HepG2 (cell line): ENCODE results near the gene SEMA3C. TPM values are rescaled to one million over a fixed set of nuclear protein-coding genes. Genes with fewer than 3 reads are reported as not detected.

Experiments
- ATAC-seq: fragments of 200-7000 bp; cut with Tn5 transposase; 3 replicates; pipeline ENCODE4 v1.9.1; 2020; ENCODE audit warnings: mild to moderate bottlenecking, moderate library complexity
- BruUV-seq: library from RNA; stranded (reverse); fragments of 400-500 nt; replicated peaks from 2 replicates; lab custom pipeline; 2021; lab: Mats Ljungman, UMichigan
- CTCF ChIA-PET: fragments of 300-600 bp; formaldehyde crosslinking; extraction: SDS; loops from one replicate; lab custom pipeline; 2021; ENCODE audit warnings: low total read pairs, inconsistent platforms, low intra/inter-chr PET ratio; lab: Yijun Ruan, JAX
- POLR2A ChIA-PET: fragments of 350-600 bp; sonication (Branson Sonifier 250); formaldehyde crosslinking; loops from one replicate; lab custom pipeline; 2020; ENCODE audit warnings: antibody characterized with exemption, inconsistent platforms; lab: Yijun Ruan, JAX
- DNase-seq: peaks from one replicate; pipeline ENCODE4 v3.0.0-alpha.2; 2015; ENCODE audit warnings: low spot score
- FAIRE-seq: peaks from 3 replicates; lab custom pipeline; 2011; peaks lifted over from hg19 to GRCh38; lab: Jason Lieb, UNC
- H2AFZ ChIP-seq: one replicate; pipeline ENCODE4 v1.6.1; 2011; ENCODE audit warnings: low read length, inconsistent platforms
- H3K27ac ChIP-seq: fragments of 300-600 bp; 3 replicates; pipeline ENCODE4 v1.8.0; 2011; ENCODE audit warnings: mixed run types, mild to moderate bottlenecking, mixed read lengths, low read length, inconsistent platforms; ENCODE audit not compliant: insufficient read depth; ENCODE audit errors: extremely low read length
- H3K27me3 ChIP-seq, 2 experiments: fragments of 200-600 bp in 1 of 2; 2 replicates in 1 of 2; 3 replicates in 1 of 2; pipeline versions ENCODE4 v1.6.0 to v1.8.0; 2011; ENCODE audit warnings: low read length in 2 of 2, mild to moderate bottlenecking in 2 of 2, moderate library complexity in 2 of 2, inconsistent platforms in 1 of 2; ENCODE audit not compliant: insufficient read depth in 2 of 2, control insufficient read depth in 1 of 2
- H3K36me3 ChIP-seq, 2 experiments: fragments of 200-600 bp in 1 of 2; replicated peaks in 1 of 2; 2 replicates in 1 of 2; 3 replicates in 1 of 2; pipeline versions ENCODE4 v1.5.1 to v1.8.0; 2011; ENCODE audit warnings: low read length in 2 of 2, inconsistent platforms in 1 of 2; ENCODE audit not compliant: insufficient read depth in 2 of 2, control insufficient read depth in 1 of 2
- H3K4me1 ChIP-seq: 2 replicates; pipeline ENCODE4 v1.5.1; 2012; ENCODE audit warnings: low read length, inconsistent platforms; ENCODE audit not compliant: insufficient read depth
- H3K4me2 ChIP-seq: 2 replicates; pipeline ENCODE4 v1.6.0; 2011; ENCODE audit warnings: low read depth, low read length, inconsistent platforms
- H3K4me3 ChIP-seq, 3 experiments: fragments of 200-600 bp in 1 of 3; sonication (generic), shearing (Covaris generic) in 1 of 3; replicated peaks in 1 of 3; 2 replicates each; pipeline ENCODE4 v1.5.1; 2011 to 2016; ENCODE audit warnings: low read length in 3 of 3, inconsistent platforms in 2 of 3, low read depth in 2 of 3, mild to moderate bottlenecking in 2 of 3, control low read depth in 1 of 3, mixed read lengths in 1 of 3; ENCODE audit not compliant: insufficient read depth in 1 of 3
- H3K79me2 ChIP-seq: one replicate; pipeline ENCODE4 v1.6.1; 2011; ENCODE audit warnings: low read length, inconsistent platforms; ENCODE audit not compliant: insufficient read depth
- H3K9ac ChIP-seq: 2 replicates; pipeline ENCODE4 v1.6.0; 2011; ENCODE audit warnings: mild to moderate bottlenecking, low read depth, low read length, inconsistent platforms; ENCODE audit not compliant: insufficient read depth
- H3K9me3 ChIP-seq: 2 replicates; pipeline ENCODE4 v1.5.1; 2012; ENCODE audit warnings: mild to moderate bottlenecking, low read length
- H4K20me1 ChIP-seq: 2 replicates; pipeline ENCODE4 v1.6.0; 2011; ENCODE audit warnings: inconsistent platforms, mild to moderate bottlenecking, low read length, moderate library complexity; ENCODE audit not compliant: insufficient read depth
- FIP1L1 ChIP-seq: fragments of 200-400 bp; formaldehyde crosslinking; IDR thresholded peaks from 2 replicates; pipeline ENCODE4 v1.6.1; 2018; ENCODE audit warnings: low read depth, mild to moderate bottlenecking, low read length, moderate library complexity, borderline replicate concordance; ENCODE audit not compliant: insufficient read depth
- HNRNPL ChIP-seq: fragments of 200-400 bp; formaldehyde crosslinking; IDR thresholded peaks from 2 replicates; pipeline ENCODE4 v1.6.1; 2017; ENCODE audit warnings: mild to moderate bottlenecking, low read depth, low read length
- HOXA9 ChIP-seq: sonication (generic); formaldehyde crosslinking; IDR thresholded peaks from 2 replicates; pipeline ENCODE4 v1.8.1; 2022; ENCODE audit warnings: missing genetic modification reagents, mild to moderate bottlenecking, moderate library complexity, borderline replicate concordance
- KLF12 ChIP-seq: sonication (generic); formaldehyde crosslinking; IDR thresholded peaks from 2 replicates; pipeline ENCODE4 v1.4.0; 2020; ENCODE audit warnings: missing genetic modification reagents, borderline replicate concordance
- NAIF1 ChIP-seq: sonication (generic); formaldehyde crosslinking; IDR thresholded peaks from 2 replicates; pipeline ENCODE4 v1.5.0; 2020; ENCODE audit warnings: mild to moderate bottlenecking, missing genetic modification reagents, borderline replicate concordance
- NFYC ChIP-seq: IDR thresholded peaks from 2 replicates; pipeline ENCODE4 v1.6.1; 2016; ENCODE audit warnings: missing genetic modification reagents, missing compliant biosample characterization
- RBAK ChIP-seq: sonication (generic); formaldehyde crosslinking; IDR thresholded peaks from 2 replicates; pipeline ENCODE4 v1.5.1; 2020; ENCODE audit warnings: mild to moderate bottlenecking, missing genetic modification reagents
- SMAD9 ChIP-seq: sonication (generic); formaldehyde crosslinking; IDR thresholded peaks from 2 replicates; pipeline ENCODE4 v1.5.1; 2020; ENCODE audit warnings: mild to moderate bottlenecking, missing genetic modification reagents
- TBL1XR1 ChIP-seq: fragments of 150-350 bp; IDR thresholded peaks from 2 replicates; pipeline ENCODE4 v1.6.1; 2014; ENCODE audit warnings: borderline replicate concordance, low read length; ENCODE audit not compliant: partially characterized antibody
- ZNF121 ChIP-seq: sonication (generic); formaldehyde crosslinking; IDR thresholded peaks from 2 replicates; pipeline ENCODE4 v1.5.0; 2020; ENCODE audit warnings: mild to moderate bottlenecking, missing genetic modification reagents
- ZNF354B ChIP-seq: sonication (generic); formaldehyde crosslinking; IDR thresholded peaks from 2 replicates; pipeline ENCODE4 v1.8.0; 2022; ENCODE audit warnings: mild to moderate bottlenecking, missing genetic modification reagents
- WGBS: methylation state at CpG from one replicate; pipeline ENCODE4 v1.1.6; 2017; ENCODE audit warnings: low lambda C conversion rate; 5-methylcytosine and 5-hydroxymethylcytosine counted together
- in situ Hi-C: cut with HindIII; loops from 2 replicates; pipeline ENCODE4 v1.10.0; 2017; ENCODE audit warnings: low pct_unique_long_range_greater_than_20kb; ENCODE audit not compliant: extremely low pct_ligation_motif_present
- intact Hi-C: fragments of 100-400 bp; cut with micrococcal nuclease; formaldehyde crosslinking; loops from one replicate; pipeline ENCODE4 v1.10.0; 2022; ENCODE audit not compliant: unreplicated experiment
- polyA plus RNA-seq, 8 experiments: library from polyadenylated mRNA; depleted of rRNA in 3 of 8; stranded (reverse) in 7 of 8; unstranded in 1 of 8; fragments of >200 nt; fragmentation: Illumina TruSeq in 4 of 8; extraction: Trizol in 4 of 8; gene quantifications; 2 replicates each; pipeline versions ENCODE4 v1.2.1 to v1.2.3, GENCODE V29; 2011 to 2016; ENCODE audit warnings: low read depth in 4 of 8, missing spikeins in 1 of 8, mixed read lengths in 1 of 8; ENCODE audit not compliant: insufficient read depth in 1 of 8
- total RNA-seq, 5 experiments: library from RNA; depleted of rRNA; stranded (reverse); fragments of >200 nt; fragmentation: Illumina TruSeq; extraction: Trizol; gene quantifications; 2 replicates each; pipeline ENCODE4 v1.2.3, GENCODE V29; 2016; ENCODE audit warnings: low read depth in 1 of 5
- TF ChIP-seq, protein P1 (sequence below): sonication (generic); formaldehyde crosslinking; IDR thresholded peaks from 2 replicates; pipeline ENCODE4 v1.8.1; 2023; ENCODE audit warnings: mild to moderate bottlenecking, missing genetic modification reagents
- TF ChIP-seq, protein P2 (sequence below): sonication (generic); formaldehyde crosslinking; IDR thresholded peaks from 2 replicates; pipeline ENCODE4 v1.4.0; 2020; ENCODE audit warnings: missing genetic modification reagents, borderline replicate concordance

SEMA3C gene
- total and polyA plus RNA-seq, 2 of the 13 experiments (the other 11 are each of a cell fraction or from before 2014, with no cell fraction given): 0.05 to 0.13 TPM

- CTCF ChIA-PET: no interaction called here
- no peaks in the 10 kb centered on the region for H4K20me1 ChIP-seq
- POLR2A ChIA-PET: no interaction called here
These were observed 49.1 kb upstream of the SEMA3C start for GRCh38 chr7:80967917-80968297.

More at GRCh38 chr7:80967917-80968297, 49.1 kb upstream of the SEMA3C start:
- intact Hi-C loops (no loop called here), in situ Hi-C loops (no loop called here)
- no peaks in the 10 kb centered on the region for H3K9me3 ChIP-seq
- H3K4me3 ChIP-seq: no peak overlapping the region
- DNase-seq: no peak
- no peaks in the 10 kb centered on the region for H3K27me3 ChIP-seq
- ATAC-seq: no peak
- BruUV-seq: no TSS peak
- no peaks in the 10 kb centered on the region for H3K79me2 ChIP-seq
- H3K9ac ChIP-seq: no peak overlapping the region
- no peak overlapping the region for H2AFZ ChIP-seq
- H3K4me2 ChIP-seq: no peak overlapping the region
- H3K4me1 ChIP-seq: no peaks in the 10 kb centered on the region
- 12% methylated on average over 5 of the region's 5 CpGs for WGBS
- no peak for FAIRE-seq
- H3K36me3 ChIP-seq: no peaks in the 10 kb centered on the region
- H3K27ac ChIP-seq: no peak overlapping the region
- no peak for TF ChIP-seq ZNF121 (CRISPR knock-in tag)
- no peak for TF ChIP-seq FIP1L1
- TF ChIP-seq ZNF354B (CRISPR knock-in tag): no peak
- TF ChIP-seq KLF12 (CRISPR knock-in tag): no peak
- no peak for TF ChIP-seq NAIF1 (CRISPR knock-in tag)
- no peak for TF ChIP-seq SMAD9 (CRISPR knock-in tag)
- TF ChIP-seq RBAK (CRISPR knock-in tag): no peak
- no peak for TF ChIP-seq HOXA9
- TF ChIP-seq, protein P1, sequence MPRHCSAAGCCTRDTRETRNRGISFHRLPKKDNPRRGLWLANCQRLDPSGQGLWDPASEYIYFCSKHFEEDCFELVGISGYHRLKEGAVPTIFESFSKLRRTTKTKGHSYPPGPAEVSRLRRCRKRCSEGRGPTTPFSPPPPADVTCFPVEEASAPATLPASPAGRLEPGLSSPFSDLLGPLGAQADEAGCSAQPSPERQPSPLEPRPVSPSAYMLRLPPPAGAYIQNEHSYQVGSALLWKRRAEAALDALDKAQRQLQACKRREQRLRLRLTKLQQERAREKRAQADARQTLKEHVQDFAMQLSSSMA (CRISPR knock-in tag): no peak
- TF ChIP-seq, protein P2, sequence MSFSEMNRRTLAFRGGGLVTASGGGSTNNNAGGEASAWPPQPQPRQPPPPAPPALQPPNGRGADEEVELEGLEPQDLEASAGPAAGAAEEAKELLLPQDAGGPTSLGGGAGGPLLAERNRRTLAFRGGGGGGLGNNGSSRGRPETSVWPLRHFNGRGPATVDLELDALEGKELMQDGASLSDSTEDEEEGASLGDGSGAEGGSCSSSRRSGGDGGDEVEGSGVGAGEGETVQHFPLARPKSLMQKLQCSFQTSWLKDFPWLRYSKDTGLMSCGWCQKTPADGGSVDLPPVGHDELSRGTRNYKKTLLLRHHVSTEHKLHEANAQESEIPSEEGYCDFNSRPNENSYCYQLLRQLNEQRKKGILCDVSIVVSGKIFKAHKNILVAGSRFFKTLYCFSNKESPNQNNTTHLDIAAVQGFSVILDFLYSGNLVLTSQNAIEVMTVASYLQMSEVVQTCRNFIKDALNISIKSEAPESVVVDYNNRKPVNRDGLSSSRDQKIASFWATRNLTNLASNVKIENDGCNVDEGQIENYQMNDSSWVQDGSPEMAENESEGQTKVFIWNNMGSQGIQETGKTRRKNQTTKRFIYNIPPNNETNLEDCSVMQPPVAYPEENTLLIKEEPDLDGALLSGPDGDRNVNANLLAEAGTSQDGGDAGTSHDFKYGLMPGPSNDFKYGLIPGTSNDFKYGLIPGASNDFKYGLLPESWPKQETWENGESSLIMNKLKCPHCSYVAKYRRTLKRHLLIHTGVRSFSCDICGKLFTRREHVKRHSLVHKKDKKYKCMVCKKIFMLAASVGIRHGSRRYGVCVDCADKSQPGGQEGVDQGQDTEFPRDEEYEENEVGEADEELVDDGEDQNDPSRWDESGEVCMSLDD (CRISPR knock-in tag): no peak
- TF ChIP-seq TBL1XR1: no peak
- TF ChIP-seq NFYC (CRISPR knock-in tag): no peak
- no peak for TF ChIP-seq HNRNPL
- TF ChIP-seq, all 625 proteins: peak for 0
